Measurements from ENCODE around the gene AK8. TPM values are rescaled to one million over a fixed set of nuclear protein-coding genes. Genes with fewer than 3 reads are reported as not detected.

Gene AK8
- total and polyA plus RNA-seq, 9 of the 15 experiments (the other 6 are each of a cell fraction or from before 2014, with no cell fraction given): 0.06 to 0.37 TPM; not detected in 7

GRCh38 chr9:132869266-132869665 is 8.8 kb downstream of the AK8 start (continued):
- TF ChIP-seq, protein P1, sequence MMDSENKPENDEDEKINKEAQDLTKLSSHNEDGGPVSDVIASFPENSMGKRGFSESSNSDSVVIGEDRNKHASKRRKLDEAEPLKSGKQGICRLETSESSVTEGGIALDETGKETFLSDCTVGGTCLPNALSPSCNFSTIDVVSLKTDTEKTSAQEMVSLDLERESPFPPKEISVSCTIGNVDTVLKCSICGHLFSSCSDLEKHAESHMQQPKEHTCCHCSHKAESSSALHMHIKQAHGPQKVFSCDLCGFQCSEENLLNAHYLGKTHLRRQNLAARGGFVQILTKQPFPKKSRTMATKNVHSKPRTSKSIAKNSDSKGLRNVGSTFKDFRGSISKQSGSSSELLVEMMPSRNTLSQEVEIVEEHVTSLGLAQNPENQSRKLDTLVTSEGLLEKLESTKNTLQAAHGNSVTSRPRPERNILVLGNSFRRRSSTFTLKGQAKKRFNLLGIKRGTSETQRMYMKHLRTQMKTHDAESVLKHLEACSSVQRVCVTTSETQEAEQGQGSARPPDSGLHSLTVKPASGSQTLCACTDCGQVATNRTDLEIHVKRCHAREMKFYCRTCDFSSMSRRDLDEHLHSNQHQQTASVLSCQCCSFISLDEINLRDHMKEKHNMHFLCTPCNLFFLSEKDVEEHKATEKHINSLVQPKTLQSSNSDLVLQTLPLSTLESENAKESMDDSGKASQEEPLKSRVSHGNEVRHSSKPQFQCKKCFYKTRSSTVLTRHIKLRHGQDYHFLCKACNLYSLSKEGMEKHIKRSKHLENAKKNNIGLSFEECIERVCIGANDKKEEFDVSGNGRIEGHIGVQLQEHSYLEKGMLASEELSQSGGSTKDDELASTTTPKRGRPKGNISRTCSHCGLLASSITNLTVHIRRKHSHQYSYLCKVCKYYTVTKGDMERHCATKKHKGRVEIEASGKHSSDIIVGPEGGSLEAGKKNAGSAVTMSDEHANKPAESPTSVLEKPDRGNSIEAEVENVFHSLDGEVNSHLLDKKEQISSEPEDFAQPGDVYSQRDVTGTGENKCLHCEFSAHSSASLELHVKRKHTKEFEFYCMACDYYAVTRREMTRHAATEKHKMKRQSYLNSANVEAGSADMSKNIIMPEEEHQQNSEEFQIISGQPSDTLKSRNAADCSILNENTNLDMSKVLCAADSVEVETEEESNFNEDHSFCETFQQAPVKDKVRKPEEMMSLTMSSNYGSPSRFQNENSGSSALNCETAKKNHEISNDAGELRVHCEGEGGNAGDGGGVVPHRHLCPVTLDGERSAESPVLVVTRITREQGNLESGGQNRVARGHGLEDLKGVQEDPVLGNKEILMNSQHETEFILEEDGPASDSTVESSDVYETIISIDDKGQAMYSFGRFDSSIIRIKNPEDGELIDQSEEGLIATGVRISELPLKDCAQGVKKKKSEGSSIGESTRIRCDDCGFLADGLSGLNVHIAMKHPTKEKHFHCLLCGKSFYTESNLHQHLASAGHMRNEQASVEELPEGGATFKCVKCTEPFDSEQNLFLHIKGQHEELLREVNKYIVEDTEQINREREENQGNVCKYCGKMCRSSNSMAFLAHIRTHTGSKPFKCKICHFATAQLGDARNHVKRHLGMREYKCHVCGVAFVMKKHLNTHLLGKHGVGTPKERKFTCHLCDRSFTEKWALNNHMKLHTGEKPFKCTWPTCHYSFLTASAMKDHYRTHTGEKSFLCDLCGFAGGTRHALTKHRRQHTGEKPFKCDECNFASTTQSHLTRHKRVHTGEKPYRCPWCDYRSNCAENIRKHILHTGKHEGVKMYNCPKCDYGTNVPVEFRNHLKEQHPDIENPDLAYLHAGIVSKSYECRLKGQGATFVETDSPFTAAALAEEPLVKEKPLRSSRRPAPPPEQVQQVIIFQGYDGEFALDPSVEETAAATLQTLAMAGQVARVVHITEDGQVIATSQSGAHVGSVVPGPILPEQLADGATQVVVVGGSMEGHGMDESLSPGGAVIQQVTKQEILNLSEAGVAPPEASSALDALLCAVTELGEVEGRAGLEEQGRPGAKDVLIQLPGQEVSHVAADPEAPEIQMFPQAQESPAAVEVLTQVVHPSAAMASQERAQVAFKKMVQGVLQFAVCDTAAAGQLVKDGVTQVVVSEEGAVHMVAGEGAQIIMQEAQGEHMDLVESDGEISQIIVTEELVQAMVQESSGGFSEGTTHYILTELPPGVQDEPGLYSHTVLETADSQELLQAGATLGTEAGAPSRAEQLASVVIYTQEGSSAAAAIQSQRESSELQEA (IDR thresholded peaks at IDR 0.05; ENCODE audit: low read depth): no peak
- no peak for TF ChIP-seq AFF1 (IDR thresholded peaks at IDR 0.05; ENCODE audit: low read depth in 1 of 2, partially characterized antibody in 2 of 2)
- TF ChIP-seq CUX1 (CRISPR knock-in tag; IDR thresholded peaks at IDR 0.05): no peak
- TF ChIP-seq NR4A1 (CRISPR knock-in tag; IDR thresholded peaks at IDR 0.05): no peak
- no peak for TF ChIP-seq NR4A1 (tag; IDR thresholded peaks at IDR 0.05)
- no peak for TF ChIP-seq TAF1 (IDR thresholded peaks at IDR 0.05; ENCODE audit: control insufficient read depth, extremely low read depth, insufficient read depth, low read length, severe bottlenecking)

Data from K562 (cell line).